Sigmoid colon (tissue), 4 donors: ENCODE results near the gene AURKAIP1.

Experiments
- POLR2A ChIP-seq, 2 donors: fragments of 450-650 bp; IDR thresholded peaks; one replicate each; pipeline ENCODE4 v1.6.1; 2016; ENCODE audit warnings: antibody characterized with exemption in 2 of 2, mild to moderate bottlenecking in 2 of 2, moderate library complexity in 2 of 2
- POLR2AphosphoS5 ChIP-seq, 4 donors: sonication (generic); formaldehyde crosslinking; IDR thresholded peaks; one replicate each; pipeline ENCODE4 v1.6.1; 2017; ENCODE audit warnings: antibody characterized with exemption in 4 of 4
- TF ChIP-seq, protein P1 (sequence below), 4 experiments: fragments of 450-650 bp in 3 of 4; fragments of 200-600 bp in 1 of 4; IDR thresholded peaks; one replicate each; pipeline ENCODE4 v1.5.1; 2016 to 2019; ENCODE audit warnings: antibody characterized with exemption in 4 of 4, mild to moderate bottlenecking in 3 of 4, moderate library complexity in 2 of 4

DNA sequence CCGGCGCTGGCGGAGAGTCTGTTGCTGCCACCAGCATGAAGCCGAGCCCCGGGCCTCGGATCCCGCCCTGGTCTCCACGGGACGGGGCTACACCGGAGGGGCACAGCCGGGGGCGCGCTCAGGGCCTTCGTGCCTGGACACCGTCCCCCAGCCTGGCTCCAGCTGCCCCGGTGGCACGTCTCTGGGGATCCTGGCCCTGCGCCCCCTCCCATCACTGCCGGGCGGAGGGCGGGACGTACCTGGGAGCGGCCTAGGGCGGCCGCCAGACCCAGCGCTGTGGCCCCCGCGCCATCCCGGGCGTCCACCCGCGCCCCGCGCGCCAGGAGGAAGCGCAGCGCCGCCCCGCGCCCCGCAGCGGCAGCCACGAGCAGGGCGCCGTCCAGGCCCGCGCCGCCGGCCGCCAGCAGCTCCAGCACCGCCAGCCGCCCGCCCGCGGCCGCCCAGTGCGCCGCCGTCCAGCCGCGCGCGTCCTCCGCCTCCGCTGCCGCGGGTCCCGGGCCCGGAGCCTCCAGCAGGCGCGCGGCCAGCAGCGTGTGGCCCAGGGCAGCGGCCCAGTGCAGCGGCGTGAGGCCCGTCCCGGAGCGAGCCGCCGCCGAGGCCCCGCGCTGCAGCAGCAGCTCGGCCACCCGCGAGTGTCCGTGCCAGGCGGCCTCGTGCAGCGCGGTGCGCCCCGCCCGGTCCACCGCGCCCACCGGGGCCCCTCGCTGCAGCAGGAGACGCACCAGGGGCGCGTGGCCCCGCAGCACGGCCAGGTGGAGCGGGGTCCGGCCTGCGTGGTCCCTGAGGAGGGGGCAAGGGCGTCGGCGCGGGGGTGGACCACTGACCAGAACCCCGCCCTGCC lies 45.0 kb upstream of the AURKAIP1 start:
- TF ChIP-seq, protein P1, sequence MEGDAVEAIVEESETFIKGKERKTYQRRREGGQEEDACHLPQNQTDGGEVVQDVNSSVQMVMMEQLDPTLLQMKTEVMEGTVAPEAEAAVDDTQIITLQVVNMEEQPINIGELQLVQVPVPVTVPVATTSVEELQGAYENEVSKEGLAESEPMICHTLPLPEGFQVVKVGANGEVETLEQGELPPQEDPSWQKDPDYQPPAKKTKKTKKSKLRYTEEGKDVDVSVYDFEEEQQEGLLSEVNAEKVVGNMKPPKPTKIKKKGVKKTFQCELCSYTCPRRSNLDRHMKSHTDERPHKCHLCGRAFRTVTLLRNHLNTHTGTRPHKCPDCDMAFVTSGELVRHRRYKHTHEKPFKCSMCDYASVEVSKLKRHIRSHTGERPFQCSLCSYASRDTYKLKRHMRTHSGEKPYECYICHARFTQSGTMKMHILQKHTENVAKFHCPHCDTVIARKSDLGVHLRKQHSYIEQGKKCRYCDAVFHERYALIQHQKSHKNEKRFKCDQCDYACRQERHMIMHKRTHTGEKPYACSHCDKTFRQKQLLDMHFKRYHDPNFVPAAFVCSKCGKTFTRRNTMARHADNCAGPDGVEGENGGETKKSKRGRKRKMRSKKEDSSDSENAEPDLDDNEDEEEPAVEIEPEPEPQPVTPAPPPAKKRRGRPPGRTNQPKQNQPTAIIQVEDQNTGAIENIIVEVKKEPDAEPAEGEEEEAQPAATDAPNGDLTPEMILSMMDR (IDR thresholded peaks at IDR 0.05): no peak
- TF ChIP-seq POLR2AphosphoS5 (IDR thresholded peaks at IDR 0.05) (no peak), POLR2A (IDR thresholded peaks at IDR 0.05) (no peak)
